ENCODE measurements around the gene PSME1. TPM values are rescaled to one million over a fixed set of nuclear protein-coding genes. Genes with fewer than 3 reads are reported as not detected.
"Not testable (repeated sequence)": the region's sequence is repeated elsewhere in the genome, so short reads cannot be mapped to it uniquely, and the experiment has no call there.

Gene PSME1
- polyA plus RNA-seq, 3 donors from 2014 or later, result 1,115 to 1,243 (median 1,240) TPM

GRCh38 chr14:24098229-24098926, 37.6 kb upstream of the PSME1 start:
- no peak for DNase-seq
- H3K4me1 Mint-ChIP-seq, result peaks cover 15 to 17% of the 10 kb centered on the region in 2 donors
- H3K4me3 Mint-ChIP-seq, result no peak overlapping the region
- peaks cover 0 to 26% (median 8%) of the 10 kb centered on the region in 3 donors for H3K36me3 Mint-ChIP-seq
- no peak overlapping the region for H3K27ac Mint-ChIP-seq
- no peaks in the 10 kb centered on the region for H3K9me3 Mint-ChIP-seq
- peaks cover 0 to 9% (median 1%) of the 10 kb centered on the region in 3 donors for H3K27me3 Mint-ChIP-seq (ENCODE audit: low read depth in 3 of 3)

GRCh38 chr14:24098927-24099813, 36.8 kb upstream of the PSME1 start:
- H3K27ac Mint-ChIP-seq, result no peak overlapping the region
- no peaks in the 10 kb centered on the region for H3K9me3 Mint-ChIP-seq
- peaks cover 3 to 26% (median 12%) of the 10 kb centered on the region in 3 donors for H3K36me3 Mint-ChIP-seq
- H3K4me3 Mint-ChIP-seq, result no peak overlapping the region
- peaks cover 0 to 9% (median 1%) of the 10 kb centered on the region in 3 donors for H3K27me3 Mint-ChIP-seq (ENCODE audit: low read depth in 3 of 3)
- peaks cover 14 to 15% of the 10 kb centered on the region in 2 donors for H3K4me1 Mint-ChIP-seq
- no peak for DNase-seq

- DNase-seq, result no peak
- H3K27me3 Mint-ChIP-seq (ENCODE audit: low read depth in 3 of 3), result peaks cover 0 to 2% (median 0%) of the 10 kb centered on the region in 3 donors
- no peaks in the 10 kb centered on the region for H3K9me3 Mint-ChIP-seq
- peaks cover 6 to 8% of the 10 kb centered on the region in 2 donors for H3K4me1 Mint-ChIP-seq
- H3K4me3 Mint-ChIP-seq, result no peak overlapping the region
- H3K27ac Mint-ChIP-seq, result no peak overlapping the region
- peaks cover 7 to 35% (median 19%) of the 10 kb centered on the region in 3 donors for H3K36me3 Mint-ChIP-seq
Measured at GRCh38 chr14:24100197-24100981, 35.6 kb upstream of the PSME1 start.

GRCh38 chr14:24100982-24101494, 35.0 kb upstream of the PSME1 start:
- no peak for DNase-seq
- Mint-ChIP-seq H3K27ac (no peak overlapping the region), H3K9me3 (no peaks in the 10 kb centered on the region), H3K36me3 (peaks cover 7 to 35% (median 19%) of the 10 kb centered on the region in 3 donors), H3K4me1 (peaks cover 0 to 3% of the 10 kb centered on the region in 2 donors), H3K27me3 (ENCODE audit: low read depth in 3 of 3) (peaks cover 0 to 2% (median 0%) of the 10 kb centered on the region in 3 donors), H3K4me3 (no peak overlapping the region)

GRCh38 chr14:24102357-24103048, 33.5 kb upstream of the PSME1 start:
- Mint-ChIP-seq H3K9me3 (no peaks in the 10 kb centered on the region), H3K27ac (no peak overlapping the region), H3K4me3 (no peak overlapping the region)

GRCh38 chr14:24103451-24103850, 32.5 kb upstream of the PSME1 start:
- no peak overlapping the region for H3K27ac Mint-ChIP-seq
- H3K9me3 Mint-ChIP-seq, result no peaks in the 10 kb centered on the region
- H3K36me3 Mint-ChIP-seq, result peaks cover 7 to 35% (median 19%) of the 10 kb centered on the region in 3 donors
- H3K27me3 Mint-ChIP-seq (ENCODE audit: low read depth in 3 of 3), result peaks cover 0 to 2% (median 0%) of the 10 kb centered on the region in 3 donors
- peaks cover 2 to 3% of the 10 kb centered on the region in 2 donors for H3K4me1 Mint-ChIP-seq
- no peak overlapping the region for H3K4me3 Mint-ChIP-seq
- no peak for DNase-seq

More at GRCh38 chr14:24102357-24103048, 33.5 kb upstream of the PSME1 start:
- H3K27me3 Mint-ChIP-seq (ENCODE audit: low read depth in 3 of 3), result peaks cover 0 to 2% (median 0%) of the 10 kb centered on the region in 3 donors
- no peaks in the 10 kb centered on the region for H3K4me1 Mint-ChIP-seq
- DNase-seq, result no peak
- H3K36me3 Mint-ChIP-seq, result peaks cover 7 to 35% (median 19%) of the 10 kb centered on the region in 3 donors

GRCh38 chr14:24105609-24106239, 30.3 kb upstream of the PSME1 start:
- H3K4me1 Mint-ChIP-seq, result peaks cover 10% of the 10 kb centered on the region in 2 donors
- H3K36me3 Mint-ChIP-seq, result peaks cover 7 to 23% (median 15%) of the 10 kb centered on the region in 3 donors
- not testable (repeated sequence) for H3K9me3 Mint-ChIP-seq; H3K4me3 Mint-ChIP-seq; DNase-seq; H3K27ac Mint-ChIP-seq; H3K27me3 Mint-ChIP-seq (ENCODE audit: low read depth in 3 of 3)

GRCh38 chr14:24106672-24107271, 29.2 kb upstream of the PSME1 start:
- H3K36me3 Mint-ChIP-seq, result peaks cover 7 to 19% (median 11%) of the 10 kb centered on the region in 3 donors
- H3K27ac Mint-ChIP-seq, result no peak overlapping the region
- H3K27me3 Mint-ChIP-seq (ENCODE audit: low read depth in 3 of 3), result no peaks in the 10 kb centered on the region
- H3K4me1 Mint-ChIP-seq, result peaks cover 10% of the 10 kb centered on the region in 2 donors
- H3K9me3 Mint-ChIP-seq, result no peaks in the 10 kb centered on the region
- no peak for DNase-seq
- H3K4me3 Mint-ChIP-seq, result no peak overlapping the region

GRCh38 chr14:24108336-24108874, 27.6 kb upstream of the PSME1 start:
- H3K4me1 Mint-ChIP-seq, result peaks cover 10 to 13% of the 10 kb centered on the region in 2 donors
- peak overlapping the region; percentile 85 to 98 (median 94) for H3K27ac Mint-ChIP-seq
- no peaks in the 10 kb centered on the region for H3K27me3 Mint-ChIP-seq (ENCODE audit: low read depth in 3 of 3)
- H3K4me3 Mint-ChIP-seq, result peak overlapping the region in 2 of 5 donors; percentile 2 to 42
- H3K9me3 Mint-ChIP-seq, result no peaks in the 10 kb centered on the region
- DNase-seq, result no peak
- H3K36me3 Mint-ChIP-seq, result peaks cover 7 to 11% (median 9%) of the 10 kb centered on the region in 3 donors

- H3K4me3 Mint-ChIP-seq, result no peak overlapping the region
- peaks cover 12 to 16% of the 10 kb centered on the region in 2 donors for H3K4me1 Mint-ChIP-seq
- H3K27ac Mint-ChIP-seq, result no peak overlapping the region
Measured at GRCh38 chr14:24110060-24110459, 25.9 kb upstream of the PSME1 start.

GRCh38 chr14:24110523-24110922, 25.5 kb upstream of the PSME1 start:
- no peak overlapping the region for H3K4me3 Mint-ChIP-seq
- DNase-seq, result no peak
- H3K4me1 Mint-ChIP-seq, result peaks cover 17 to 21% of the 10 kb centered on the region in 2 donors
- H3K36me3 Mint-ChIP-seq, result peaks cover 0 to 5% (median 0%) of the 10 kb centered on the region in 3 donors
- H3K27me3 Mint-ChIP-seq (ENCODE audit: low read depth in 3 of 3), result peaks cover 8 to 16% (median 12%) of the 10 kb centered on the region in 3 donors
- no peaks in the 10 kb centered on the region for H3K9me3 Mint-ChIP-seq
- peak overlapping the region in 3 of 6 donors; percentile 14 to 80 (median 54) for H3K27ac Mint-ChIP-seq

More at GRCh38 chr14:24110060-24110459, 25.9 kb upstream of the PSME1 start:
- Mint-ChIP-seq H3K36me3 (peaks cover 0 to 3% (median 0%) of the 10 kb centered on the region in 3 donors), H3K27me3 (ENCODE audit: low read depth in 3 of 3) (peaks cover 7 to 12% (median 11%) of the 10 kb centered on the region in 3 donors), H3K9me3 (no peaks in the 10 kb centered on the region)
- no peak for DNase-seq
